ENCODE measurements around the gene MORF4L1.
"Not testable (repeated sequence)": the region's sequence is repeated elsewhere in the genome, so short reads cannot be mapped to it uniquely, and the experiment has no call there.

Gene MORF4L1

DNA sequence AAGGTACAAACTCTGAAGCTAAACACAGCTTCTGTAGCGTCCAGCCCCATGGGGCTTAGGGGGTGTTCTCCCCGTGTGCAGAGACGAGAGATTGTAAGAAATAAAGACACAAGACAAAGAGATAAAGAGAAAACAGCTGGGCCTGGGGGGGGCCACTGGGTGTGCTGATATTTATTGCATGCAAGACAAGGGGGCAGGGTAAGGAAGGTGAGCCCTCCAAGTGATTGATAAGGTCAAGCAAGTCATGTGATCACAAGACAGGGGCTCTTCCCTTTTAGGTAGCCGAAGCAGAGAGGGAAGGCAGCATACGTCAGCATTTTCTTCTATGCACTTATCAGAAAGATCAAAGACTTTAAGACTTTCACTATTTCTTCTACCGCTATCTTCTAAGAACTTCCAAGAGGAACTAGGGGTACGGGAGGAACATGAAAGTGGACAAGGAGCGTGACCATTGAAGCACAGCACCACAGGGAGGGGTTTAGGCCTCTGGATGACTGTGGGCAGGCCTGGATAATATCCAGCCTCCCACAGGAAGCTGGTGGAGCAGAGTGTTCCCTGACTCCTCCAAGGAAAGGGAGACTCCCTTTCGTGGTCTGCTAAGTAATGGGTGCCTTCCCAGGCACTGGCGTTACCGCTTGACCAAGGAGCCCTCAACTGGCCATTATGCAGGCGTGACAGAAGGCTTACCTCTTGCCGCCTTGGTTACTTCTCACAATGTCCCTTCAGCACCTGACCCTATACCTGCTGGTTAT lies 29.8 kb downstream of the MORF4L1 start:
- DNase-seq, result not testable (repeated sequence)

DNA sequence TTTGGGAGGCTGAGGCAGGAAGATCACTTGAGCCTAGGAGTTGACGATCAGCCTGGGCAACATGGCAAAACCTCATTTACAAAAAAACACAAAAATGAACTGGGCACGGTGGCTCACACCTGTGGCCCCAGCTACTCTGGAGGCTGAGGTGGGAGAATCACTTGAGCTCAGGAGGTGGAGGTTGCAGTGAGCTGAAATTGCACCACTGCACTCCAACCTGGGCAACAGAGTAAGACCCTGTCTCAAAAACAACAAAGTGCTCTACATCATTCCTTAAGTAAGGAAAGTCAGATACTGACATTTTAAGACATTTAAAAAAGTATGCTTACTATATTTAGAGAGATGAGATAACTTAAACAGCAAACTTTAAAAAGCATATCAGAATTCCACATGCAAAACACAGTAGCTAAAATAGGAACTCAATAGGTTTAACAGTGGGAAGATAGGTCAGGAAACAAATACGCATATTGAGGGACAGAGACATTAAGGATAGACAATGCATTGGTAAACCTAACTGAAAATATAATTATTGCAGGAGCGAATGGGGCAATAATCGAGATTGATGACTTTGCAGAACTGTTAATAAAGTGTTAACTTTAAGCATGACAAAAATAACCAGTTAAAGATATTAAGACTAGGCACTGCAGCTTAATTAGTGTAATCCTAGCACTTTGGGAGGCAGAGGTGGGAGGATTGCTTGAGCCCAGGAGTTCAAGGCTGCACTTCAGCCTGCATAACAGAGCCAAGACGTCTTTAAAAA lies 32.1 kb downstream of the MORF4L1 start:
- DNase-seq, result no peak

- no peak for DNase-seq
Observed at GRCh38 chr15:78906316-78906620, 33.6 kb downstream of the MORF4L1 start.

DNA sequence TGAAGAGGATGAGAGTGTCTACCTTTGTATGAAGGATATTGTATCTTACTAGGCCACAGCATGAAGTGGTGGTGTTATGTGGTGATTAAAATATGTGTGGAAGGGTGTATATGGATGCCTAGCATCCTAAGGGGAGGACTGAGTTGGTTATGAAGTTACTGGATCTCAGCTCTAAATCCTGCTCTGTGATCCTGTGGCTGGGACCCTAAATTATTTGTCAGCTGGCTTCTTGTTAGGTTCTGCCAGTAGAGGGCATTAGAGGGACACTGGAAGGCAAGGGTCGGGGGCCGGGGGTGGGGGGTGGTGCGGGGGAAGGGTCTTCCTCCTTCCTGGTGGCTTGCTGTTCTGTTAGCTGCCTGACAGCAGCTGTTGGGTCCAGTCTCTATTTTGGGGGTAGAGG lies 34.9 kb downstream of the MORF4L1 start:
- no peak for DNase-seq

DNA sequence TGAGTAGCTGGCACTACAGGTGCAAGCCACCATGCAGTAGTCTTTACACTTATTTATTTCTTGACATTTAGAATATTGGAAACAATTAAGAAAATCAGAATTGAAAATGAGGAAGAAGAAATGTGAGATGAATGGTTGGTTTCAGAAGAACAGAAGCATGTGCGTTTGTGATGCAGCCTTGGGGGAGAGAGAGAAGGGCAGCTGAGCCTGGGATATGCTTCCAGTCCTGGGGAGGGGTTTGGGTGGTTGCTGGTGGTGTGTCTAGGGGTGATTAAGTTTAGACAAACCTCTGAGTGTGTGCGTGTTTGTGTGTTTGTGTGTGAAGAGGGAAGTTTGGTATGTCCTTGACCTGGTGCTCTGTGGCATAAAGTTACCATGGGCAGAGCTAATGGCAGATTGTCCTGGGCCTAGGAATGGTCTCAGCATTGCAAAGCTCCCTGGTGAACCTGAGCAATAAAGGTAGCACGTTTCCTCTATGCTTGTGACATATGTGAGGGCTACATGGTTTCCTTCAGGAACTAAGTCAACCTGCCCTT lies 36.5 kb downstream of the MORF4L1 start:
- DNase-seq, result no peak

- peak in 1 of 6 experiments; percentile 7 for DNase-seq
Observed at GRCh38 chr15:78909791-78910228, 37.1 kb downstream of the MORF4L1 start.

DNA sequence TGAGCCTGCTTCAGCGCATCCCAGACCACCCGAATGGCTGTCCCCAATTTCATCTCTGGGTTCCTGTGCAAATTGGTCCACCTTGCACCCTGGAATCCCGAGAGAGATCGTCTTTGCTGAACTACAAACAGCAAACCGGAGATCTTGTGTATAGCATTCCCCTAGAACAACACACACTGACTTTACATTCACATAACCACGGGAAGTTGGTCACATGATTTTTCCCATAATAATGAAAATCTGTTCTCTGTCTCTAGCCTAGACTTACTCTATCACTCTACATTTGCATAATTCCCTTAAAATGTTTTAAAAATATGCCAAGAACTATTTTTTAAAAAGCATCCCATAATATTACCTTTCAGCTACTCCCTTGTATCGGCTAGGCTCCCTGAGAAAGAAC lies 37.6 kb downstream of the MORF4L1 start:
- no peak for DNase-seq

DNA sequence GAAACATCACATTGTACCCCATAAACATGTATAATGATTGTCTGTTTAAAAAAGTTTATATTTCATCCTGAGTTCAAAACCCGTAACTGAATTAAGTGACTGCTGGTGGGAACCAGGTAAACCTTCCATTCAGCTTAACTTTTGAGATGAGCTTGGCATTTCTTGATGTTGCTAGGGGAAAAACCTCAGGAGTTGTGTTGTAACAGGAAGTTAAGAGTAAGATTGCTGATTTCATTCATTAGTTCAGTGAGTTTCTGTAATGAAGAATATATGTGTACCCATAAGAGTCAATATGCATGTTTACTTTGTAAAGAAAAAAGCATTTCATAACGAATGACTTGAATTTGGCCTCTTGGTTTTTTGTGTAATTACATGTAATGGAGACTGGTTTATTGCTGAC lies 39.6 kb downstream of the MORF4L1 start:
- no peak for DNase-seq

GRCh38 chr15:78913012-78913411 lies 40.3 kb downstream of the MORF4L1 start:
- no peak for DNase-seq

- no peak for DNase-seq
Observed at GRCh38 chr15:78914027-78914764, 41.5 kb downstream of the MORF4L1 start.

GRCh38 chr15:78915341-78916087 lies 42.8 kb downstream of the MORF4L1 start:
- DNase-seq, result no peak

DNA sequence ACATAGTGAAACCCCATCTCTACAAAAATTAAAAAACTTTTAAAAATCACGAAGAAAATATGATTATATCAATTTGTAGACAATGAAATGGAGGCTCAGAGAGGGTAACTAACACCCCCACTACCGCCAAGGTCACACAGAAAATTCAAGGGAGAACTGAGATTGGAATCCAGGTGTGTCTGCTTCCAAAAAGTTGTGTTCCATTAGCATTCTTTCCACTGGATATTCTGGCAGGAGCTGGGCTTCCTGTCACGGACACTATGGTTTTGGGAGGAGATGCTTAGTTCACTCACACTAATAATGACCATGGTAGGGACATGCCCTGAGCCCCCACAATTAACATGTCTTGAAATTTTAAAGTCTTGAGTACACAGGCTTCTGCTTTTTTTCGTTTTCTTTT lies 43.4 kb downstream of the MORF4L1 start:
- no peak for DNase-seq

DNA sequence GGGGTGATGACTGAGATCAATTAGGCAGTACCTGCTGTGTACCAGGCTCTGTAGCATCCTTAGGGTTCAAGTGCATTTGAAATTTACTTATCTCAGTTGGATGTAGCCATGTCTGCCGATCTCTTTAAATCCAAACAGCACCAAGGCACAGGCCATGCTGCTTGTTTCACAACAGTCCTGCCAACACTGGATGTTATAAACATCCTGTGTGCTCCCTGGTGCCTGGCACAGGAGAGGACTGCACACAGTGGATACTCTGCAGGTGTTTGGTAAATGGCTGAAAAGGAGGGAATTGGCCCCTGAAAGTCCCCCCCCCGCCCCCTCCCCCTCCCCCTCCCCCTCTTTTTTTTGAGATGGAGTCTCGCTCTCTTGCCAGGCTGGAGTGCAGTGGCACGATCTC lies 45.2 kb downstream of the MORF4L1 start:
- DNase-seq, result no peak

- DNase-seq, result no peak
Observed at GRCh38 chr15:78921517-78921916, 48.8 kb downstream of the MORF4L1 start.

- no peak for DNase-seq
Observed at GRCh38 chr15:78921940-78922339, 49.2 kb downstream of the MORF4L1 start.

DNA sequence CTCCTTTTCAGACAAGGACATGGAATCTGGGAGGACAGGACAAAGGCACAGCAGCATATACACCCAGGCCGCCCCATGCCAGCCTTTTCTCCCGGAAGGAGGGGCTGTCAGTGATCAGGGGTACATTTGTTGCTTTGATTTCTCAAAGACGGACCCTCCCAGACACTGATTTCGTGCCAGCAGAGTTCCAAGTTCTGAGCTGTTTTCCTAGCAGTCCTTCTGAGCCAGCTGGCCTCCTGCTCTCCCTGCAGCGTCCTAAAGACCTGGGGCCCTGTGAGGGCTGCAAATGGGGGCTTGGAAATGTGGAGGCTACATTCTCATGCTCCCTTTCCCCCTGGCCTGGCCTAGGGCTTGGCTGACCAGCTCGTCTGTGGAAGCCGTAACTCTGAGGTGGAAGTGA lies 49.8 kb downstream of the MORF4L1 start:
- no peak for DNase-seq

- DNase-seq, result no peak
Observed at GRCh38 chr15:78923015-78923414, 50.3 kb downstream of the MORF4L1 start.

DNA sequence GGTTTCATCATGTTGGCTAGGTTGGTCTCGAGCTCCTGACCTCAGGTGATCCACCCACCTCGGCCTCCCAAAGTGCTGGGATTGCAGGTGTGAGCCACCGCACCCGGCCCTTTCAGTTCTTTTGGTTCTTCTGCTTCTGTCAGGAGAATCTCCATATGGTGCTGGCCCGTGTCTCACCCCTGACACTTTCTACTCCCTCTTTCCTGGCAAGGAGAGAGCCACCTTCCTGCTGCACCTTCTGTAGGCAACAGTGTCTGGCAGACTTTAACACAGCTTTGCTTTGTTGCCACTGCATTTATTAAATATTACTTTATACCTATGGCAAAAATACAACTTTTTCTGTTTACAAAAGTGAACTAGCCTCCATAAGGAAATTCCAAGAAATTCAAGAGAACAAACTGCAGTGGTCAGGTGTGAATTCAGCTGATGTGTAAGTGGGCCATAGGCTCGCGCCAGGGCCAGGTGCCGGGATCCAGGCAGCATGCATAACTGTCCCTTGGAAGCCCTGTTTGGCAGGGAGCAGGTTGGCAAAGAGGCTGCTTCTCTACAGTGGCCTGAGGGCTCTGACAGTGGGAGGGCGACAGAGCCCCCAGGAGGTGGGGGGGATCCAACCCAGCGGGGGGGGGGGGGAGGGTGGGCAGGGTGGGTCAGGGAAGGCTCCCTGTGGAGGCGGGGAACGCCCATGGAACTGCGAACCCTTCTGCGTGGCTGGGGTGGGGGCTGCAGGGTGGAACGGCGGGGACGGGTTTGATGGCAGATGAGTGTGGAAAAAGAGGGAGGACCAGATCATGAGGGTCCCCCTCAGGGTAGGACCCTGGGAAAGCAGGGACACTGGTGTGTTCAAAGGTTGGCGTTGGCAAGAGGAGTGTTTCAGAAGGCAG lies 51.0 kb downstream of the MORF4L1 start:
- no peak for DNase-seq

GRCh38 chr15:78925076-78925624 lies 52.5 kb downstream of the MORF4L1 start:
- no peak for DNase-seq

- no peak for DNase-seq
Observed at GRCh38 chr15:78925956-78926743, 53.5 kb downstream of the MORF4L1 start.
